Psoas muscle (tissue), 8 donors: ENCODE data around the gene MT1M. TPM values are rescaled to one million over a fixed set of nuclear protein-coding genes. Genes with fewer than 3 reads are reported as not detected.
A peak's percentile ranks its signal among the peaks of the same experiment; 100 is the strongest.

Source experiments
- ATAC-seq, 4 donors: fragments of 200-7000 bp; cut with Tn5 transposase; one replicate each; pipeline ENCODE4 v1.9.1; 2020; ENCODE audit warnings: moderate library complexity in 3 of 4, mild to moderate bottlenecking in 2 of 4
- DNase-seq, 2 donors: peaks; one replicate each; pipeline ENCODE4 v3.0.0-alpha.2; 2020
- H3K27ac ChIP-seq: fragments of 200-600 bp; one replicate; pipeline ENCODE4 v1.8.0; 2022
- H3K27me3 ChIP-seq, 3 donors: fragments of 200-600 bp in 1 of 3; one replicate each; pipeline versions ENCODE4 v1.6.1 to v1.8.0; 2013 to 2022; ENCODE audit warnings: low read length in 2 of 3, mild to moderate bottlenecking in 2 of 3, moderate library complexity in 1 of 3; ENCODE audit not compliant: insufficient read depth in 3 of 3
- H3K36me3 ChIP-seq, 2 donors: fragments of 200-600 bp in 1 of 2; one replicate each; pipeline versions ENCODE4 v1.6.1 to v1.8.0; 2013 to 2022; ENCODE audit warnings: low read depth in 1 of 2, mild to moderate bottlenecking in 1 of 2, moderate library complexity in 1 of 2; ENCODE audit not compliant: insufficient read depth in 1 of 2
- H3K4me1 ChIP-seq: fragments of 200-600 bp; one replicate; pipeline ENCODE4 v1.8.0; 2022
- H3K4me3 ChIP-seq: fragments of 200-600 bp; one replicate; pipeline ENCODE4 v1.8.0; 2022; ENCODE audit warnings: mild to moderate bottlenecking
- H3K9me3 ChIP-seq: fragments of 200-600 bp; one replicate; pipeline ENCODE4 v1.8.0; 2022
- CTCF ChIP-seq: fragments of 200-600 bp; IDR thresholded peaks from one replicate; pipeline ENCODE4 v1.8.0; 2022; ENCODE audit warnings: antibody characterized with exemption
- WGBS, 3 donors: extraction: QIAGEN DNeasy Blood & Tissue Kit; methylation state at CpG; one replicate each; pipeline versions ENCODE4 v1.1.6 to v1.1.7; 2013; 5-methylcytosine and 5-hydroxymethylcytosine counted together
- intact Hi-C, 2 donors: fragments of 100-400 bp; cut with DNase I; formaldehyde crosslinking; loops; one replicate each; pipeline versions ENCODE4 v1.11.0 to v1.14.2; 2022
- polyA plus RNA-seq, 3 donors: library from polyadenylated mRNA; stranded (reverse); fragments of 200-250 nt; gene quantifications; one replicate each; pipeline ENCODE4 v1.2.3, GENCODE V29; 2013
- total RNA-seq, 4 donors: library from RNA; stranded (reverse); fragmentation: NEBNext Ultra II Directional in 2 of 4; extraction: Animal tissue kit (Norgen Biotek cat#: 25700) in 2 of 4; gene quantifications; one replicate each; pipeline versions ENCODE4 v1.2.1 to v1.2.4, GENCODE V29; 2021 to 2023
- donor health status: healthy with polysubstance abuse.
- donor health status: DM: no; HTN: no; CAD: no; lungs with moderate emphysema.
- donor health status: Bipolar disorder and iron deficiency.
- donor health status: healthy.
- donor health status: DM: yes; HTN: yes; CAD: no.
- donor health status: DM: no; HTN: no; CAD: no.
- donor health status: DM: no; HTN: no; CAD: no.
- donor health status: DM: yes; HTN: yes; CAD: no.

MT1M gene
- total and polyA plus RNA-seq, 7 donors = 1.4 to 569 (median 22.8) TPM

GRCh38 chr16:56632848-56633365 is 448 bp downstream of the MT1M start:
- intact Hi-C loops = loop anchor here in 1 of 2 donors (5.0 kb wide), 1 partner anchor 39 kb away; no protein-coding TSS in a partner anchor
- WGBS, 3 donors = 59 to 65% (median 60%) methylated on average over 6 of the region's 6 CpGs
- Histone ChIP-seq H3K27me3 (peaks cover 0 to 2% (median 0%) of the 10 kb centered on the region in 3 donors), H3K9me3 (no peaks in the 10 kb centered on the region), H3K4me3 (peak overlapping the region; percentile 67), H3K27ac (peak overlapping the region; percentile 34), H3K4me1 (peaks cover 12% of the 10 kb centered on the region), H3K36me3 (no peaks in the 10 kb centered on the region)
- TF ChIP-seq CTCF = no peak
- DNase-seq = no peak
- peak in 1 of 4 donors; percentile 6 for ATAC-seq

- H3K4me1 ChIP-seq = peaks cover 13% of the 10 kb centered on the region
- TF ChIP-seq CTCF = no peak
- ATAC-seq = no peak
- no peak for DNase-seq
- intact Hi-C loops = loop anchor here in 1 of 2 donors (5.0 kb wide), 1 partner anchor 39 kb away; no protein-coding TSS in a partner anchor
- H3K27me3 ChIP-seq = peaks cover 0 to 2% (median 0%) of the 10 kb centered on the region in 3 donors
- H3K4me3 ChIP-seq = no peak overlapping the region
- H3K9me3 ChIP-seq = no peaks in the 10 kb centered on the region
- no peaks in the 10 kb centered on the region for H3K36me3 ChIP-seq
- no peak overlapping the region for H3K27ac ChIP-seq
- 59 to 73% (median 70%) methylated on average over 7 of the region's 7 CpGs for WGBS, 3 donors
Observed at GRCh38 chr16:56633535-56633934, 1.1 kb downstream of the MT1M start.

- Histone ChIP-seq H3K27ac (no peak overlapping the region), H3K27me3 (peaks cover 0 to 2% (median 0%) of the 10 kb centered on the region in 3 donors), H3K4me3 (peak overlapping the region; percentile 4), H3K4me1 (peaks cover 5% of the 10 kb centered on the region), H3K9me3 (no peaks in the 10 kb centered on the region), H3K36me3 (no peaks in the 10 kb centered on the region)
- TF ChIP-seq CTCF = no peak
- ATAC-seq (no peak), DNase-seq (no peak)
- intact Hi-C loops = loop anchor here in 1 of 2 donors (5.0 kb wide), 2 partner anchors 33 to 37 kb away; no protein-coding TSS in a partner anchor
- 51 to 64% (median 61%) methylated on average over 43 to 47 of the region's 47 CpGs for WGBS, 3 donors
Observed at GRCh38 chr16:56634715-56635440, 2.4 kb downstream of the MT1M start.

GRCh38 chr16:56635441-56635967 is 3.0 kb downstream of the MT1M start:
- peaks cover 0 to 2% (median 0%) of the 10 kb centered on the region in 3 donors for H3K27me3 ChIP-seq
- TF ChIP-seq CTCF = no peak
- no peak overlapping the region for H3K27ac ChIP-seq
- peaks cover 5% of the 10 kb centered on the region for H3K4me1 ChIP-seq
- intact Hi-C loops = loop anchor here in 1 of 2 donors (5.0 kb wide), 1 partner anchor 33 kb away; no protein-coding TSS in a partner anchor
- WGBS, 3 donors = 54 to 56% (median 55%) methylated on average over 38 to 40 of the region's 40 CpGs
- ATAC-seq = no peak
- no peaks in the 10 kb centered on the region for H3K9me3 ChIP-seq
- no peak for DNase-seq
- no peaks in the 10 kb centered on the region for H3K36me3 ChIP-seq
- peak overlapping the region; percentile 4 for H3K4me3 ChIP-seq
